Fibroblast of lung (primary cell): ENCODE measurements around the gene VENTX.

ENCODE experiments used
- CTCF ChIP-seq, 2 donors: IDR thresholded peaks in 1 of 2; conservative IDR thresholded peaks in 1 of 2; 1 replicate in 1 of 2; 2 replicates in 1 of 2; pipeline ENCODE4 v1.5.1; 2011 to 2012; ENCODE audit warnings: low read length in 2 of 2, control low read depth in 1 of 2, inconsistent platforms in 1 of 2, low read depth in 1 of 2, mild to moderate bottlenecking in 1 of 2
- EZH2 ChIP-seq: IDR thresholded peaks from 2 replicates; pipeline ENCODE4 v1.5.1; 2012; ENCODE audit warnings: low read length, control low read depth, mild to moderate bottlenecking; ENCODE audit errors: missing control alignments

- TF ChIP-seq EZH2, result no peak
- TF ChIP-seq CTCF (conservative IDR thresholded peaks at IDR 0.05 in 1 of 2, IDR thresholded peaks at IDR 0.05 in 1 of 2; ENCODE audit: low read depth in 1 of 2, low read length in 2 of 2), result no peak
Measured at GRCh38 chr10:133202778-133203651, 34.6 kb upstream of the VENTX start.
